HG03571 (cell line): ENCODE results near the gene MPV17.
"Not testable (repeated sequence)": the region's sequence is repeated elsewhere in the genome, so short reads cannot be mapped to it uniquely, and the experiment has no call there.

ENCODE experiments used
- ATAC-seq: cut with Tn5 transposase; IDR thresholded peaks from one replicate; pipeline ENCODE4 v1.9.1; 2021; ENCODE audit not compliant: unreplicated experiment

The MPV17 gene

GRCh38 chr2:27270131-27270530, 52.8 kb downstream of the MPV17 start:
- no peak for ATAC-seq

- not testable (repeated sequence) for ATAC-seq
These were observed 54.6 kb downstream of the MPV17 start for GRCh38 chr2:27268296-27268695.

GRCh38 chr2:27265536-27265870, 57.4 kb downstream of the MPV17 start:
- no peak for ATAC-seq

- ATAC-seq = no peak
These were observed 58.0 kb downstream of the MPV17 start for GRCh38 chr2:27264753-27265535.

- no peak for ATAC-seq
These were observed 58.6 kb downstream of the MPV17 start for GRCh38 chr2:27264253-27264752.

GRCh38 chr2:27263287-27264252, 59.3 kb downstream of the MPV17 start:
- ATAC-seq = no peak

GRCh38 chr2:27262379-27263286, 60.3 kb downstream of the MPV17 start, which contains the start of gene SLC30A3:
TSS of gene SLC30A3 (minus strand) at chr2:27263047. CDS start at chr2:27262906, 141 bp downstream.
- ATAC-seq = no peak

- ATAC-seq = no peak
These were observed 61.0 kb downstream of the MPV17 start for GRCh38 chr2:27261926-27262298.

- ATAC-seq = no peak
These were observed 61.5 kb downstream of the MPV17 start for GRCh38 chr2:27261241-27261925.
